ENCODE measurements around the gene CAPN5.

- TF ChIP-seq CTCF (conservative IDR thresholded peaks at IDR 0.05; ENCODE audit: low read length) (no peak), EZH2phosphoT487 (IDR thresholded peaks at IDR 0.05; ENCODE audit: borderline replicate concordance) (no peak)
These were observed 105.9 kb downstream of the CAPN5 start for GRCh38 chr11:77172666-77172982.
